ENCODE data around the gene CYTH3. TPM values are rescaled to one million over a fixed set of nuclear protein-coding genes. Genes with fewer than 3 reads are reported as not detected.

Gene CYTH3
- total RNA-seq, 1 experiment from 2014 or later = 16.7 TPM

DNA sequence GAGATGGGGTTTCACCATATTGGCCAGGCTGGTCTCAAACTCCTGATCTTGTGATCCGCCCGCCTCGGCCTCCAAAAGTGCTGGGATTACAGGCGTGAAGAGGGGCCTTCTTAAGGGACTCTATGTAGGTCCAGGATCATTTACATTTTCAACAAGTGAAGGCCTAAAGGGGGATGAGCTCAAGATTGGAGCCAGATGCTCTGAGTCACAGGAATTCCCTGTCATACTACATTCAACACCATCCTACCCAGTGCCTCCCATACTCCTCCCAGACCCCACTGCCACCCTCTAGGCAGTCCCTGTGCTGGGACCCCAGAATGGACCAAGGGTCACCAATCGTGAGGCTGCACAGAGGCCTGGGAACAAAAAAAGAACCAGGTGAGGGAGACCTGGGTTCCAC is 29.9 kb downstream of the CYTH3 start:
- Histone ChIP-seq H3K27ac (ENCODE audit: low read depth, low read length) (no peak overlapping the region), H3K4me1 (ENCODE audit: control insufficient read depth in 1 of 2, insufficient read depth in 2 of 2, low read length in 2 of 2) (no peaks in the 10 kb centered on the region), H3K9me2 (ENCODE audit: insufficient read depth) (no peaks in the 10 kb centered on the region), H3K4me3 (replicated peaks in 1 of 2; ENCODE audit: low read depth in 1 of 2, low read length in 2 of 2) (no peak overlapping the region), H2AFZ (ENCODE audit: low read depth, low read length, poor library complexity, severe bottlenecking) (no peak overlapping the region), H3K4me2 (ENCODE audit: low read length) (no peak overlapping the region), H3K9ac (ENCODE audit: low read length) (no peak overlapping the region), H3K27me3 (ENCODE audit: insufficient read depth, low read length) (no peaks in the 10 kb centered on the region), H3K9me3 (ENCODE audit: control insufficient read depth in 1 of 2, insufficient read depth in 1 of 2, low read depth in 1 of 2, low read length in 2 of 2) (no peaks in the 10 kb centered on the region), H4K20me1 (ENCODE audit: insufficient read depth) (no peaks in the 10 kb centered on the region; the same call in 1 of the 2 replicates), H3K79me2 (ENCODE audit: insufficient read depth, low read length) (peaks cover 7% of the 10 kb centered on the region), H3K36me3 (ENCODE audit: control insufficient read depth in 1 of 2, insufficient read depth in 2 of 2, low read length in 2 of 2) (no peaks in the 10 kb centered on the region)
- ChIA-PET RAD21 (ENCODE audit: low non-redundant PET in 1 of 2, low total read pairs in 2 of 2, uncharacterized antibody in 2 of 2, unreplicated experiment in 2 of 2) (no interaction called here), POLR2A (no interaction called here), CTCF (no interaction called here)
- intact Hi-C loops (cut with micrococcal nuclease) = no loop called here
- DNase-seq (ENCODE audit: low read depth, low spot score) = no peak
- no TSS peak for BruUV-seq (replicated peaks)
- no peak for ATAC-seq
- no peak for TF ChIP-seq EGR1 (IDR thresholded peaks at IDR 0.05; ENCODE audit: low read depth)

GRCh38 chr7:6241607-6241973 is 30.8 kb downstream of the CYTH3 start:
- Histone ChIP-seq H3K9me3 (ENCODE audit: control insufficient read depth in 1 of 2, insufficient read depth in 1 of 2, low read depth in 1 of 2, low read length in 2 of 2) (no peaks in the 10 kb centered on the region), H3K4me3 (replicated peaks in 1 of 2; ENCODE audit: low read depth in 1 of 2, low read length in 2 of 2) (no peak overlapping the region), H2AFZ (ENCODE audit: low read depth, low read length, poor library complexity, severe bottlenecking) (no peak overlapping the region), H3K36me3 (ENCODE audit: control insufficient read depth in 1 of 2, insufficient read depth in 2 of 2, low read length in 2 of 2) (no peaks in the 10 kb centered on the region), H3K27me3 (ENCODE audit: insufficient read depth, low read length) (no peaks in the 10 kb centered on the region), H3K9me2 (ENCODE audit: insufficient read depth) (no peaks in the 10 kb centered on the region), H3K79me2 (ENCODE audit: insufficient read depth, low read length) (peaks cover 15% of the 10 kb centered on the region), H3K4me1 (ENCODE audit: control insufficient read depth in 1 of 2, insufficient read depth in 2 of 2, low read length in 2 of 2) (no peaks in the 10 kb centered on the region), H3K9ac (ENCODE audit: low read length) (no peak overlapping the region), H3K27ac (ENCODE audit: low read depth, low read length) (no peak overlapping the region), H3K4me2 (ENCODE audit: low read length) (no peak overlapping the region), H4K20me1 (ENCODE audit: insufficient read depth) (no peaks in the 10 kb centered on the region; the same call in 1 of the 2 replicates)
- BruUV-seq (replicated peaks) = no TSS peak
- ChIA-PET POLR2A (no interaction called here), CTCF (no interaction called here), RAD21 (ENCODE audit: low non-redundant PET in 1 of 2, low total read pairs in 2 of 2, uncharacterized antibody in 2 of 2, unreplicated experiment in 2 of 2) (no interaction called here)
- no peak for ATAC-seq
- intact Hi-C loops (cut with micrococcal nuclease) = no loop called here
- no peak for DNase-seq (ENCODE audit: low read depth, low spot score)
- TF ChIP-seq ZNF274 (IDR thresholded peaks at IDR 0.05; ENCODE audit: low read depth, low read length) (no peak), POLR2AphosphoS5 (IDR thresholded peaks at IDR 0.05; ENCODE audit: low read depth, low read length) (no peak)
